SK-N-SH treated with all-trans-retinoic acid at 6 μM for 48 hours (cell line): ENCODE results near the gene SERPINB5.

Experiments used
- ATAC-seq: fragments of 200-7000 bp; cut with Tn5 transposase; 3 replicates; pipeline ENCODE4 v1.9.1; 2020; ENCODE audit warnings: mild to moderate bottlenecking, moderate library complexity
- ARNTL ChIP-seq: fragments of 450-650 bp; formaldehyde crosslinking; IDR thresholded peaks from 2 replicates; pipeline ENCODE4 v1.5.0; 2020; ENCODE audit warnings: low read depth, mild to moderate bottlenecking, moderate library complexity, borderline replicate concordance
- BACH2 ChIP-seq: fragments of 250-450 bp; sonication (Bioruptor Pico); IDR thresholded peaks from 2 replicates; pipeline ENCODE4 v1.9.0; 2021; ENCODE audit warnings: mild to moderate bottlenecking, borderline replicate concordance
- CREB5 ChIP-seq: fragments of 250-450 bp; sonication (Bioruptor Pico); IDR thresholded peaks from 2 replicates; pipeline ENCODE4 v1.5.1; 2020; ENCODE audit warnings: low read depth, mild to moderate bottlenecking, moderate library complexity
- CSDC2 ChIP-seq: fragments of 250-450 bp; sonication (Bioruptor Pico); IDR thresholded peaks from 2 replicates; pipeline ENCODE4 v1.5.0; 2020; ENCODE audit warnings: mild to moderate bottlenecking, moderate library complexity
- ESRRG ChIP-seq: fragments of 250-450 bp; sonication (Bioruptor Pico); IDR thresholded peaks from 2 replicates; pipeline ENCODE4 v1.6.1; 2021; ENCODE audit warnings: mild to moderate bottlenecking
- GLIS3 ChIP-seq: fragments of 250-450 bp; sonication (Bioruptor Pico); IDR thresholded peaks from 2 replicates; pipeline ENCODE4 v1.5.0; 2020; ENCODE audit warnings: mild to moderate bottlenecking, moderate library complexity
- ISL1 ChIP-seq: fragments of 250-450 bp; sonication (Bioruptor Pico); IDR thresholded peaks from 2 replicates; pipeline ENCODE4 v2.1.2; 2022; ENCODE audit warnings: mild to moderate bottlenecking, moderate library complexity
- OSR1 ChIP-seq: fragments of 250-450 bp; sonication (Bioruptor Pico); IDR thresholded peaks from 2 replicates; pipeline ENCODE4 v1.8.0; 2022; ENCODE audit warnings: moderate library complexity, mild to moderate bottlenecking, inconsistent platforms
- PATZ1 ChIP-seq: fragments of 250-450 bp; sonication (Bioruptor Pico); IDR thresholded peaks from 2 replicates; pipeline ENCODE4 v1.8.0; 2020; ENCODE audit warnings: mild to moderate bottlenecking, moderate library complexity, borderline replicate concordance
- PPARA ChIP-seq: fragments of 250-450 bp; sonication (Bioruptor Pico); IDR thresholded peaks from 2 replicates; pipeline ENCODE4 v1.5.0; 2020; ENCODE audit warnings: mild to moderate bottlenecking, borderline replicate concordance
- RARB ChIP-seq: fragments of 250-450 bp; sonication (Bioruptor Pico); IDR thresholded peaks from 2 replicates; pipeline ENCODE4 v1.8.0; 2021; ENCODE audit warnings: mild to moderate bottlenecking, moderate library complexity
- SNAI2 ChIP-seq: fragments of 250-450 bp; sonication (Bioruptor Pico); IDR thresholded peaks from 2 replicates; pipeline ENCODE4 v1.5.0; 2020; ENCODE audit warnings: mild to moderate bottlenecking, moderate library complexity
- TCF4 ChIP-seq: fragments of 250-450 bp; sonication (Bioruptor Pico); IDR thresholded peaks from 2 replicates; pipeline ENCODE4 v1.8.0; 2021; ENCODE audit warnings: mild to moderate bottlenecking, moderate library complexity, borderline replicate concordance
- TOX ChIP-seq: fragments of 250-450 bp; sonication (Bioruptor Pico); IDR thresholded peaks from 2 replicates; pipeline ENCODE4 v1.8.0; 2021; ENCODE audit warnings: mild to moderate bottlenecking, moderate library complexity, borderline replicate concordance
- ZC3H10 ChIP-seq: fragments of 250-450 bp; sonication (Bioruptor Pico); IDR thresholded peaks from 2 replicates; pipeline ENCODE4 v1.5.1; 2021; ENCODE audit warnings: mild to moderate bottlenecking, moderate library complexity
- ZFP3 ChIP-seq: fragments of 250-450 bp; sonication (Bioruptor Pico); IDR thresholded peaks from 2 replicates; pipeline ENCODE4 v1.5.0; 2020; ENCODE audit warnings: mild to moderate bottlenecking, moderate library complexity
- ZFP30 ChIP-seq: fragments of 450-650 bp; formaldehyde crosslinking; IDR thresholded peaks from 2 replicates; pipeline ENCODE4 v1.5.0; 2022; ENCODE audit warnings: mild to moderate bottlenecking, moderate library complexity
- ZNF565 ChIP-seq: fragments of 450-650 bp; formaldehyde crosslinking; conservative IDR thresholded peaks from 2 replicates; pipeline ENCODE4 v1.5.0; 2020; ENCODE audit warnings: low read depth, mild to moderate bottlenecking, moderate library complexity
- ZNF70 ChIP-seq: fragments of 450-650 bp; formaldehyde crosslinking; IDR thresholded peaks from 2 replicates; pipeline ENCODE4 v1.5.0; 2020; ENCODE audit warnings: mild to moderate bottlenecking, moderate library complexity
- ZNF8 ChIP-seq: fragments of 450-650 bp; formaldehyde crosslinking; IDR thresholded peaks from 2 replicates; pipeline ENCODE4 v1.5.0; 2020; ENCODE audit warnings: mild to moderate bottlenecking, moderate library complexity
- TF ChIP-seq, protein P1 (sequence below): fragments of 250-450 bp; sonication (Bioruptor Pico); IDR thresholded peaks from 2 replicates; pipeline ENCODE4 v1.8.0; 2021; ENCODE audit warnings: low read depth, mild to moderate bottlenecking, moderate library complexity, borderline replicate concordance
- TF ChIP-seq, protein P2 (sequence below): fragments of 250-450 bp; sonication (Bioruptor Pico); IDR thresholded peaks from 2 replicates; pipeline ENCODE4 v1.5.1; 2021; ENCODE audit warnings: mild to moderate bottlenecking, moderate library complexity

The SERPINB5 gene

GRCh38 chr18:63464434-63464833 is 12.3 kb upstream of the SERPINB5 start:
- TF ChIP-seq ESRRG (CRISPR knock-in tag) (no peak), TOX (no peak), ZNF565 (CRISPR knock-in tag) (no peak), BACH2 (no peak), GLIS3 (CRISPR knock-in tag) (no peak), RARB (no peak), ARNTL (CRISPR knock-in tag) (no peak), ZNF8 (no peak)
- ATAC-seq: no peak

DNA sequence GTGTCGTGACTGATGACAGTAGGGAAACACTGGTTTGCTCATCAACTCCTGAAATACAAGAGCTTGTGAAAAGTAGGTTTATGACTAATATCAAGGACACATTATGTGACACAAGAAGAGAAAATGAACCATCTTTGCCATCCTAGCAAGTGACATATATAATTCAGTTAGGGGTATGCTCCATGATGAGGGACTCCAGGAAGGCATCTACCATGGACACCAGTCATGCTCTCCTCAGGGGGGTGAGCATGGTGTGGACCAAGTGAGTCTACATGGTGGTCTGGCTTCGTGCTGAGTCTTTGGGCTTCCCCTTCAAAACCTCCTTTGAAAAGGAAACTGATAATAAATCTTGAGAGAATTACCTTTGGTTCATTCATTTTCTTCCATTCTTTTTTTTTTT is 11.7 kb upstream of the SERPINB5 start:
- TF ChIP-seq TOX (no peak), CSDC2 (CRISPR knock-in tag) (no peak), ESRRG (CRISPR knock-in tag) (no peak), PATZ1 (CRISPR knock-in tag) (no peak), CREB5 (no peak), ZNF8 (no peak), ZC3H10 (CRISPR knock-in tag) (no peak), ARNTL (CRISPR knock-in tag) (no peak), ZFP30 (CRISPR knock-in tag) (no peak), GLIS3 (CRISPR knock-in tag) (no peak), ZNF70 (CRISPR knock-in tag) (no peak), TCF4 (CRISPR knock-in tag) (no peak), ZFP3 (CRISPR knock-in tag) (no peak), BACH2 (no peak), ZNF565 (CRISPR knock-in tag) (no peak), ISL1 (CRISPR knock-in tag) (no peak), OSR1 (CRISPR knock-in tag) (no peak), PPARA (CRISPR knock-in tag) (no peak)
- TF ChIP-seq, protein P1, sequence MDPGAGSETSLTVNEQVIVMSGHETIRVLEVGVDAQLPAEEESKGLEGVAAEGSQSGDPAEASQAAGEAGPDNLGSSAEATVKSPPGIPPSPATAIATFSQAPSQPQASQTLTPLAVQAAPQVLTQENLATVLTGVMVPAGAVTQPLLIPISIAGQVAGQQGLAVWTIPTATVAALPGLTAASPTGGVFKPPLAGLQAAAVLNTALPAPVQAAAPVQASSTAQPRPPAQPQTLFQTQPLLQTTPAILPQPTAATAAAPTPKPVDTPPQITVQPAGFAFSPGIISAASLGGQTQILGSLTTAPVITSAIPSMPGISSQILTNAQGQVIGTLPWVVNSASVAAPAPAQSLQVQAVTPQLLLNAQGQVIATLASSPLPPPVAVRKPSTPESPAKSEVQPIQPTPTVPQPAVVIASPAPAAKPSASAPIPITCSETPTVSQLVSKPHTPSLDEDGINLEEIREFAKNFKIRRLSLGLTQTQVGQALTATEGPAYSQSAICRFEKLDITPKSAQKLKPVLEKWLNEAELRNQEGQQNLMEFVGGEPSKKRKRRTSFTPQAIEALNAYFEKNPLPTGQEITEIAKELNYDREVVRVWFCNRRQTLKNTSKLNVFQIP (CRISPR knock-in tag): no peak
- TF ChIP-seq, protein P2, sequence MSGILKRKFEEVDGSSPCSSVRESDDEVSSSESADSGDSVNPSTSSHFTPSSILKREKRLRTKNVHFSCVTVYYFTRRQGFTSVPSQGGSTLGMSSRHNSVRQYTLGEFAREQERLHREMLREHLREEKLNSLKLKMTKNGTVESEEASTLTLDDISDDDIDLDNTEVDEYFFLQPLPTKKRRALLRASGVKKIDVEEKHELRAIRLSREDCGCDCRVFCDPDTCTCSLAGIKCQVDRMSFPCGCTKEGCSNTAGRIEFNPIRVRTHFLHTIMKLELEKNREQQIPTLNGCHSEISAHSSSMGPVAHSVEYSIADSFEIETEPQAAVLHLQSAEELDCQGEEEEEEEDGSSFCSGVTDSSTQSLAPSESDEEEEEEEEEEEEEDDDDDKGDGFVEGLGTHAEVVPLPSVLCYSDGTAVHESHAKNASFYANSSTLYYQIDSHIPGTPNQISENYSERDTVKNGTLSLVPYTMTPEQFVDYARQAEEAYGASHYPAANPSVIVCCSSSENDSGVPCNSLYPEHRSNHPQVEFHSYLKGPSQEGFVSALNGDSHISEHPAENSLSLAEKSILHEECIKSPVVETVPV (CRISPR knock-in tag): no peak
- no peak for ATAC-seq

DNA sequence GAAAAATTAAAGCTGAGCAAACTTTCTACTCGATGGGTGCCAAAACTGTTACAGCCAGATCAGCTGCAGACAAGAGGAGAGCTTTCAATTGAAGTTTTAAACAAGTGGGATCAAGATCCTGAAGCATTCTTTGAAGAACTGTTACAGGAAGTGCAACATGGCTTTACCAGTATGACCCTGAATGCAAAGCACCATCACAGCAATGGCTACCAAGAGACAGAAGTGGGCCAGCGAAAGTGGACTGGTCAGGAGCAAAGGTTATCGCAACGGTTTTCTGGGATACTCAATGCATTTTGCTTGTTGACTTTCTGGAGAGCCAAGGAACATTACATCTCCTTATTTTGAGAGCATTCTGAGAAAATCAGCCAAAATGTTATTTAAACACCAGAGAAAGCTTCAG is 9.1 kb upstream of the SERPINB5 start:
- no peak for ATAC-seq

More for the DNA sequence above, 9.1 kb upstream of the SERPINB5 start:
- TF ChIP-seq TCF4 (CRISPR knock-in tag) (no peak), ESRRG (CRISPR knock-in tag) (no peak), OSR1 (CRISPR knock-in tag) (no peak), SNAI2 (CRISPR knock-in tag) (no peak), PATZ1 (CRISPR knock-in tag) (no peak), RARB (no peak), PPARA (CRISPR knock-in tag) (no peak)
- TF ChIP-seq, protein P1 (CRISPR knock-in tag): no peak
- TF ChIP-seq, protein P2 (CRISPR knock-in tag): no peak
